ENCODE measurements around the gene PTMS. TPM values are rescaled to one million over a fixed set of nuclear protein-coding genes. Genes with fewer than 3 reads are reported as not detected.

Gene PTMS
- total and polyA plus RNA-seq, 2 of the 13 experiments (the other 11 are each of a cell fraction or from before 2014, with no cell fraction given): 40.5 to 82.4 TPM

- TF ChIP-seq ZNF543 (CRISPR knock-in tag; IDR thresholded peaks at IDR 0.05) (no peak; the same call in 1 of the 2 replicates), ZNF75D (CRISPR knock-in tag; IDR thresholded peaks at IDR 0.05; ENCODE audit: borderline replicate concordance) (no peak), DZIP1 (CRISPR knock-in tag; IDR thresholded peaks at IDR 0.05) (no peak), SRSF4 (IDR thresholded peaks at IDR 0.05; ENCODE audit: low read depth, low read length, poor library complexity, severe bottlenecking) (no peak), JUNB (CRISPR knock-in tag; IDR thresholded peaks at IDR 0.05; ENCODE audit: borderline replicate concordance) (no peak), THRA (CRISPR knock-in tag; IDR thresholded peaks at IDR 0.05; ENCODE audit: borderline replicate concordance) (peak; percentile 90; the same call in 1 of the 2 replicates), ZNF12 (CRISPR knock-in tag; IDR thresholded peaks at IDR 0.05) (no peak), SMAD3 (CRISPR knock-in tag; IDR thresholded peaks at IDR 0.05) (no peak), DMTF1 (CRISPR knock-in tag; IDR thresholded peaks at IDR 0.05) (no peak), ZC3H4 (CRISPR knock-in tag; IDR thresholded peaks at IDR 0.05; ENCODE audit: borderline replicate concordance) (peak; percentile 20; the same call in 1 of the 2 replicates), DMAP1 (CRISPR knock-in tag; IDR thresholded peaks at IDR 0.05) (no peak), NFE2L1 (CRISPR knock-in tag; IDR thresholded peaks at IDR 0.05; ENCODE audit: borderline replicate concordance) (no peak), MLLT10 (CRISPR knock-in tag; IDR thresholded peaks at IDR 0.05) (no peak), ZNF160 (CRISPR knock-in tag; IDR thresholded peaks at IDR 0.05) (no peak), ZNF740 (CRISPR knock-in tag; IDR thresholded peaks at IDR 0.05) (no peak), SRSF1 (optimal IDR thresholded peaks at IDR 0.05; ENCODE audit: low read depth, low read length) (no peak), CREB3 (CRISPR knock-in tag; IDR thresholded peaks at IDR 0.05) (no peak), ZNF468 (CRISPR knock-in tag; IDR thresholded peaks at IDR 0.05) (no peak)
- TF ChIP-seq, protein P1, sequence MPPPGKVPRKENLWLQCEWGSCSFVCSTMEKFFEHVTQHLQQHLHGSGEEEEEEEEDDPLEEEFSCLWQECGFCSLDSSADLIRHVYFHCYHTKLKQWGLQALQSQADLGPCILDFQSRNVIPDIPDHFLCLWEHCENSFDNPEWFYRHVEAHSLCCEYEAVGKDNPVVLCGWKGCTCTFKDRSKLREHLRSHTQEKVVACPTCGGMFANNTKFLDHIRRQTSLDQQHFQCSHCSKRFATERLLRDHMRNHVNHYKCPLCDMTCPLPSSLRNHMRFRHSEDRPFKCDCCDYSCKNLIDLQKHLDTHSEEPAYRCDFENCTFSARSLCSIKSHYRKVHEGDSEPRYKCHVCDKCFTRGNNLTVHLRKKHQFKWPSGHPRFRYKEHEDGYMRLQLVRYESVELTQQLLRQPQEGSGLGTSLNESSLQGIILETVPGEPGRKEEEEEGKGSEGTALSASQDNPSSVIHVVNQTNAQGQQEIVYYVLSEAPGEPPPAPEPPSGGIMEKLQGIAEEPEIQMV (CRISPR knock-in tag; IDR thresholded peaks at IDR 0.05; ENCODE audit: low read depth): no peak
Observed at GRCh38 chr12:6767353-6768319, 1.5 kb downstream of the PTMS start (continued).

Measured in HepG2 (cell line).